Measurements from ENCODE around the gene SEPTIN6.

Gene SEPTIN6

DNA sequence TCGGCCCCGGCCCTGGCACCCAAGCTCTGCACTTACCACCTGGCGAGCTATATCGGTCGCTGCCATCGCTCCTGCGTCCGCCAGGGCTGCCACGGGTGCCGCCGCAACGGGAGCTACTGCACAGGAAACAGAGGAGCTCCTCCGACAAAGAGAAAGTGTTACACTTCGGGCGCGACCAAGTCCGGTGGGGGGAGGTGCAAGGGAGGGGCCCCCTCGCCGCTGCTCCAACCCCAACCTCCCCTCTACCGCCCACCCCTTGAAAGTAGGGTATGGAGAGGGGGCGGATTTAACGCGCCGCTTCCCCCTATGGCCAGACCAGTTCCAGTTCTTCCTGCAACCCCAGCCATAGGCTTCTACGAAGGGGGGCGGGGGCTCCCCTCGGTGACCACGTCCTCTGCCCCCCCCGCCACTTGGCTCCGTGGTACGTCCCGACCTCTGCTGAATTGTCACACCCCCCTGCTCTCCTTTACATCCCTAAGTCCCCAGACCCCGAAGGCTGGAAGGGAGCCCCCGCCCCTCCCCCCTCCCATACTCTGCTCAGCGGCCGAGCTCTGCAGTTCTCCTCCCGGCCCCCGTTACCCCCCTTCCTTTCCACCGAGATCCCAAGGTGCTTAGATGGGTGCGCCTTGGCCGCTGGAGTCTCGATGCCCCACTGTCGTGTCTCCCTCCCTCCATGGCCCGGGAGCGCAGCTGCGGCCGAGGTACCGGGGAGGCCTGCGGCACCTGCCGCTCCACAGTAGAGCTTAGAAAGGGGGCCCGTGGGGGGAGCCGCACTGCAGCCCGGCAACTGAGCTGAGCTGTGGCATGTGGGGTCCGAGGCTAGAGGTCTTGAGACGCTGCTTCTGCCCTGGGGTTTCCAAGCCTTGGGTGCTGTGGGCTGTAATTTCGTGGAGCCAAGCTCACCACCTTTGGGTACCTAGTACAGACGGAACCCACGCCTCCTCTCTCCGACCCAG, at the start of gene SEPTIN6:
SEPTIN6 (minus strand) TSS at position 129 of the 956 bp plus-strand sequence; CDS start at position 66, 63 bp downstream.
- DNase-seq, result peak; percentile 87

DNA sequence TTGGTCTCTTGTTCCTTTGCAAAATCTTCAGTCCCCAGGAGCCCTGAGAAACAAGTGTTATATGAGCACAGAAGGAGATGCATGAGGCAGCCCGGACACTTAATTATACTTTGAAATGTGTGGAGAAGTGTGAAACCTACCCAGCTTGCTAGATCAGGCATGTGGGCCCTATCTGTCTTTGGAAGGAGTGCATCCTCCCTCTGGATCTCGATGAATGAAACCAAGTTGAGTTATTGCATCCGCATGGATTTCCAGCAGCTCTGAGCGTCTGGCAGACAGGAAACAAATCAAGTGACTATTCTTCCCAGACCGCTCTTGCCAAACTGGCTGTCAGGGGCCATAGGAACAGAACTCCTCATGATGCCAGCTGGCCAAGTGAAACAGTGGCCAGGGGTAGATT, 45.8 kb upstream of the SEPTIN6 start:
- no peak for DNase-seq

DNA sequence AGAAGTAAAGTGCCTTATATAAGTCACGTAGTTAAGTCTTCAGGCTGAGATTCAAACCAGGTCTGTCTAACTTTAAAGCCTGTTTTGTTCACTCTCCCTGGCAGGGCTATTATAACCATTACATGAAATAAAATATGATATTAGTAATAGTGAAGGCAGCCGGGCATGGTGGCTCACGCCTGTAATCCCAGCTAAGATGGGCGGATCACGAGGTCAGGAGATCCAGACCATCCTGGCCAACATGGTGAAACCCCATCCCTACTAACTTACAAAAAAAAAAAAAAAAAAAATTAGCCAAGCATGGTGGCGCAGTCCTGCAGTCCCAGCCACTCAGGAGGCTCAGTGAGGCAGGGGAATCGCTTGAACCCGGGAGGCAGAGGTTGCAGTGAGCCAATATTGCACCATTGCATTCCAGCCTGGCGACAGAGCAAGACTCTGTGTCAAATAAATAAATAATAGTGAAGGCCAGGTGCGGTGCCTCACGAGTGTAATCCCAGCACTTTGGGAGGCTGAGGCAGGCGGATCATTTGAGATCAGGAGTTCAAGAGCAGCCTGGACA, 43.3 kb upstream of the SEPTIN6 start:
- no peak for DNase-seq

DNA sequence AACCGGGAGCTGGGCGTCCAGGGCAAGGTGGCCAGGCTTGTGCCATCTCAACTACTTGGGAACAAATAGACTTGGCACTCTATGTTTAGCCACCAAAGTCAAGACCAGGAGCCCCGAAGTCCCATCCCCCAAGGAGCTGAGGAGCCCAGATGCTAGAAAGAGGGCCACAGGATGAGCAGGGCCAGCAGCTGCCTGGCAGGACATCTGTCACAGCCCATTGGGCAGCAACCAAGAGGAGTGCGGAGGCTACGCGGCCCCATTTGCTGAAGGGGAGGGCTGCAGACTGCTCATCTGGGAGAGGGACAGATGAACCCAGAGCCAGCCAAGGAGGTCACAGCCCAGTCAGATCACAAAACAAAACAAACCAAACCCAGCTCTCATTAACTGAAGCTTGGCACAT, 42.5 kb upstream of the SEPTIN6 start:
- no peak for DNase-seq

DNA sequence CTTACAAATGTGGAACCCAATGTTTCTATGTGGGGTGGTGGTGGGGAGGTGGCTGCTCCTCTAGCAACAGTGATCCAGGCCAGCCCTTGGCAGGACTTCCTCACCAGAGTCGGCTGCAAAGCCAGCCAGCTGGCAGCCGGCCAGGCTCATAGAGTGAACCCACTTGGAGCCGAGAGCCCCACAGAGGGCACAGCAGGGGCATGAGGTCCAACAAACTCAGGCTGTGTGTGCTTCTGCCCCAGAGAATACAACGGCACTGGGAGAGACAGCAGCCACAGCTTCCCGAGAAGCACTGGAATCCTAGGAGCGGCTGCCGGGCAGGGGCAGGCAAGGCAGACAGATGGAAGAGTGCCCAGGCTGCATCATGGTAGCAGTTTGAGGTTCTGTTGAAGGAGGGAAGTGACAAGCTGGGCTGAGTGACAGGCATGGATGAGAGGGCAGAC, 42.0 kb upstream of the SEPTIN6 start:
- no peak for DNase-seq

DNA sequence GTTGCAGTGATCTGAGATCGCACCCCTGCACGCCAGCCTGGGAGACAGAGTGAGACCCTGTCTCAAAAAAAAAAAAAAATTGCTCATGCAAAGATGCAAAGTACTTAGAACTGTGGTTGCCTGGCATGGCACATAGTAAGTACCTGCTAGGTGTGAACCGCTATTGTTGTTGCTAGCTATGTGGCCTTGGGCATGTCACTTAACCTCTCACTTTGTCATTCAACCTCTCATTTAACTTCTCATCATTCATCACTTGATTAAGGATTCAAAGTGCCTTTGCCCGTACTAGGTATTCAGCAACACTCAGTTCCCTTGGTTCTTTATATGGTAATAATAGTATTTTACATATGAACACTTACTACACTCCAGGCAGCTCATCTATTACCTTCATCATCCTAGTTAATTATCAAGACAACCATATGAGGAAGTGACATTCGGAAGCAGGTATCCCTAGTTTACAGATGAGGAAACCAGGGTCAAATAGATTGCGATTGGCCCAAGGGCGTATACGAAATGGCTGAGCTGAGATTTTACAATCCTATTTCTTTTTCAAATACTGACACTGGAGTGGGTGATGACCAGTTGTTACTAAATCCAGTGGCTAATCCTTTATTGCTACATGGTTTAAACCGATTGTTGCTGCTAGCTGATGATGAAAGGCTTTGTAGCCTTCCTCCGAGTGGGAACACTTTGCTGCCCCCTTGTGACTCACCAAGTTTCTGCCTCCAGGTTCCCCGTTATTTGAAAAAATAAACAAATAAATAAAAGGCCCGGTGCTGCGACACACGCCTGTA, 36.6 kb upstream of the SEPTIN6 start:
- DNase-seq, result peak; percentile 80

DNA sequence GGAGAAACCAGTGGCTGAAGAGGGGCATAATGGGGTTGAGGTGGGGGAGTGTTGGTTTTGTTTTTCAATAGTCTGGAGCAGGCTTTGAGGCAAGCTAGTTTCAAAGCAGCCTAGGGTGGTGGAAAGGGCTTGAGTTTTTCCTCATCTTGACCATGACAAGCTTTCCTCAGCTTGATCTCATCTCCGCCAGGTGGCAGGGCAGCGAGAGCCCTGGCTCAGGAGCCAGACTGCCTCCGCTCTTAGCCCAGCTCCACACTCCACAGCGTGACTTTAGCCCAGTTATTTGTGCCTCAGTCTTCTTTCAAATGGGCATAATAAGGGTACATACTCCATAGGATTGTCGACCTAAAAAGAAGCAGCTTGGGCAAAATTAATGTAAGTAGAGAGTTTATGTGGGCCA, 35.5 kb upstream of the SEPTIN6 start:
- peak; percentile 47 for DNase-seq

DNA sequence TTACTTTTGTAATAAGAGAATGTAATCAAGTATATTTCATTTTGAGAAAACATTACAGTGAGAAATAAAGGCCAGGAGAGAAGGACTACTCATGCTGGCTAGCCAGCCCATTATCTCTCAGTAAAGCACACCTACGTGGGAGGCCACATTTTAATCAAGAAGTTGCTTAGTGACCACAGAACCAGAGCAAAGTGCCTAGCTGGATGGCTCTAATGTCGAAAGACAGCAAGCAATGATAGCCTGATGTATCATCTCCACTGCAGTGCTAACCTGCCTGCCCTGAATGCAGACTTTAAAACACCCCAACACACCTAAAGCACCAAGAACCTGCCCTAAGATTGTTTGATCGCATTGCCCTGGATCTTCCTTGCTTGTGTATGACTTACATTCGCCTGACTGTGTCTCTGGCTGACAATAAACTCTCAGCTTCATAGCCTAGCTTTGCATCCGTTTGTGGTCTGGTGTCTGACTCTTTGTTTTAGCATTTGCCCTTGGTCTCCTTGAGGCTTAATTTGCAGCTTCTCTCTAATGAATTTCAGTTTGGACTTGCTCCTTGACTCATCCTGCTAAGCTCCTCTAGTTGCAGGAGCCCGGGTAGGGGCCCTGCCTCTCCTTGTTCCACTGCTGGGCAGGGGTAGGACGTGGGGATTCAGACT, 34.1 kb upstream of the SEPTIN6 start:
- DNase-seq, result peak; percentile 5

DNA sequence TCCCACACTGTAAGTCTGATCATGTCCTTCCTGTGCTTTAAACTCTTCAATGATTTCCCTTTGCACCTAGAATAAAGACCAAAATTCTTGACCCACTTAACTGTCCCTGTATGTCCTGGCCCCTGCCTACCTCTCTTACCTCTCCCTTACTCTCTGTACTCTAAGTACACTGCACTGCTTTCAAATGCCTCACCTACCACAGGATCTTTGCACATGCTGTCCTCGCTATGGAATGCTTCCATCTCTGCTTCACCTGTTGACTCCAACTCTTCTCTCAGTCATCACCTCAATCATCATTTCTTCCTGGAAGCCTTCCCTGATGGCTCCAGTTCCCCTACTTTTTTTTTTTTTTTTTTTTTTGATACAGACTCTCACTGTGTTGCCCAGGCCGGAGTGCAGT, 29.0 kb upstream of the SEPTIN6 start:
- no peak for DNase-seq

DNA sequence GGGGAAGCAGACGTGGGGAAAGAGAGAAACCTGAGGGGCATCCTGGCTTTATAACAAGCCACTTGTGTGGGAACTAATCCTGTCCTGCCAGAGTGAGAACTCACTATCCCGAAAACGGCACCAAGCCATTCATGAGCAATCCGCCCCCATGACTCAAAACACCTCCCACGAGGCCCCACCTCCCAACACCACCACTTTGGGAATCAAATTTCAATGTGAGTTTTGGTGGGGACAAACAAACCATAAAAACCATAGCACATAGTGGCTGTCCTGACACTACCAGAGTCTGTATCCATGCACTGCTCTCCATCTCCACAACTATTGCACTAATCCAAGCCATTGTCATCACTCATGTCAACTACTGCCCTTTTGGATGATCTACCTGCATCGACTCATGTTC, 28.5 kb upstream of the SEPTIN6 start:
- DNase-seq, result no peak

DNA sequence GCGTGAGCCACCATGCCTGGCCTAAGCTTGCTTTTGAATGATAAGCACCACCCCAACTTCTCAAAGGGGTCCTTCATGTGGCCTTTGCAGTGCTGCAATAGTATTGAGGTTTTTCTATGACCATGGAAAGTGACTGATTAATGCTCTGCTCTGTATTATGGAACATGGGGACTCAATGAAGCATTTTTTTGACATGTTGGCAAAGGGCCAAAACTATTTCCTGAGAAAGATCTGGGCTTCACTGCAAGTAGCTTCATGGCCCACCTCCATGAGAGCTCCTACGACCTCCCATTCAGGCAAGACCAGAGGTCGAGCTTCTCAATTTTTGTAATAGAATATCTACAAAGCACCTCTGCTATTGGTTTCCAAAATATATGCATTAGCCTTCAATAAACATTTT, 16.7 kb upstream of the SEPTIN6 start:
- no peak for DNase-seq

DNA sequence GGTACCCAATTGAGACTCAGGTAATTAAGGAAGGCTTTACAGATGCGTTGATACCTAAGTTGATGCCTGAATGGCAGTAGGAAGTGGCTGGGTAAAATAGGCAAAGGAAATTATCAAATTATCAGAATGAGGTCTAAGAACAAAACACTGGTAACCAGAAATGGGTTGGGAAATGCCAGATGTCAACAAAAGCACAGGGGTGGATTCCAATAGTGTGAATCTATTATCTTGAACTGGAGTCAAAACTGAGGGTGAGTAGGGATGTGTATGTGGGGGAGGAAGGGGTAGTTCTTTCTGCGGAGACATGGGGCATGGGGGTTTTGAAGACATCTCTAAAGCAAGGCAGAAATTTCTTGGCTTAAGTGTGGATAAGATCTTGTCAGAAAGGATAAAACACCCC, 16.0 kb upstream of the SEPTIN6 start:
- DNase-seq, result no peak

DNA sequence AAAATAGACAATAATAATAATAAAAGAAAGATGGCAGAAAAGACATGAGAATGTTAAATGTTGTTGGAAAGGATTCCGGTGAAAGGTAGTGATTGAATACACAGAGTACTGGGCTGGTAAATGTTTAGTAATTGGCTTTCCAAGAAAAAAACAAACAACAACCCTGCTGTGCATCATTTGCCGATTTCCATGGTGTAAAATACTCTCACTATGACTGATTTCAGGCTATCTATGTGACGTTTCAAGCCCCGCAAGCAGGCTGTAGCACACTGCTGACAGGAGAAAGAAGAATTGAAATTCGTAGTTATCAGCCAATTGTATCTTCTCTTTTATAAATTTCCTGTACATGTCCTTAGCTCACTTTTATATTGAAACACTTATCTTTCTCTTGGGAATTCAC, 13.6 kb upstream of the SEPTIN6 start:
- no peak for DNase-seq

DNA sequence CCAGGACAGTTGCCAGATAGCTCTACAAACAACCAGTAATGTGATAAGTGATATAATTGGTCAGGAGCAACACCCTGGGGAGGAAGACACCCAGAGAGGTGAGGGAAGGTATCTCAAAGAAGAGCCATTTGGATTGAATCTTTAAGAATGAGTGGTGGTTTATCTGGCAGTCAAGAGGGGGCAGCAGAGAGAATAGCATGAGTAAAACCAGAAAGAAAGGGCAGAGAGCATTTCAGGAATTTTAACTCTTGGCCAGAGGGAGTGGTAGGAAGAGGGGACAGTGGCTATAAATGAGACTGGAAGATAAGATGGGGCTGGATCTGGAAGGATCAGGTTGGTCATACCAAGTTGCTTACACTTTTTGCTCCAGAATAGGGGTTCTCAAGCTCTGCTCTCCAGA, 5.9 kb upstream of the SEPTIN6 start:
- DNase-seq, result peak; percentile 74

DNA sequence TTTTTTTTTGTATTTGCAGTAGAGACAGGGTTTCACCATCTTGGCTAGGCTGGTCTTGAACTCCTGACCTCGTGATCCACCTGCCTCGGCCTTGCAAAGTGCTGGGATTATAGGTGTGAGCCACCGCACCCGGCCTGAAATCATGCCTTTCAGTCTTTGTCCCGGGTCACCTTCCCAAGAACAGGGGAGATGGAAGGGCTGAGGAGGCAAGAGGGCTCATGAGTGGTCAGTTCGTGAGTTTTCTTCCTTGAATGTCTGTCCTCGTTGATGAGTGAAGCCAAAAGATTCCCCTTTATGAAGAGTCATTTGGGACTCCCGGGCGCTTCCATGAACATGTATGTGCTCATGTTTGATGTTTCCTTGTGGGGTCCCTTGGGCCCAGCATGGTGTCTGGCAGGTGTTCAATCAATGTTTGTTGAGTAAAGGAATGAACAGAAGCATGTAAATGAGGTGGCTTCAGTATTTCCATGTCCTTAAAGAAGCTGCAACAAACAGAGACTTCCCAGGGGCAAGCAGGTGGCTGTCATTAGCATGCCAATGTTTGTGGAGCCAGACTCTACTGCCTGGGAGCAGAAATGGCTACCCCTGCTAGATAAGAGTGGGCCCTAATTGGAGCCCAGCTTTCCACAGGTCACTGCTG, 3.4 kb upstream of the SEPTIN6 start:
- DNase-seq, result no peak

DNA sequence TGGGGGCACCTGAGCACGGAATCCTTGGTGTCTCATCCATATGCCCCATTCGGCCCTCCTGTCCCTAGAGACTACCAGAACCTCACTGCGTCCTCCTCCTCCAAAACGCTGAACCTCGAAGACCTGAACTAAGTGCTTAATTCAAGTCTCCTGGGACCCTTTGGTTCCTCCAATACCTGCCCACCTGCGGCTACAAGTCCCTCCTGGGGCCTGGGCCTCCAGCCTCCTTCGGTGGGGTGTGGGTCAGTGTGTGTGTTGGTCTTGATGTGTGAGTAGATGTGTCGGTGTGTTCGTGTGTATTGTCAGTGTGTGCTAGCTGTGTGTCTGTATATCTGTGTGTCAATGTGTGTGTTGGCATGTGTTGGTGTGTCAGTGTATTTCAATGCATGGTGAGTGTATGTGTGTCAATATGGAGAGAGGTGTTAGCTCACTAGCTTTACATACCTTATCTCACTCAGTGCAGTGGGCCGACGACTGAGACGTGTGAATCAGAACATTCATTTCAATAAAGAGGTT, 2.6 kb upstream of the SEPTIN6 start:
- DNase-seq, result no peak

DNA sequence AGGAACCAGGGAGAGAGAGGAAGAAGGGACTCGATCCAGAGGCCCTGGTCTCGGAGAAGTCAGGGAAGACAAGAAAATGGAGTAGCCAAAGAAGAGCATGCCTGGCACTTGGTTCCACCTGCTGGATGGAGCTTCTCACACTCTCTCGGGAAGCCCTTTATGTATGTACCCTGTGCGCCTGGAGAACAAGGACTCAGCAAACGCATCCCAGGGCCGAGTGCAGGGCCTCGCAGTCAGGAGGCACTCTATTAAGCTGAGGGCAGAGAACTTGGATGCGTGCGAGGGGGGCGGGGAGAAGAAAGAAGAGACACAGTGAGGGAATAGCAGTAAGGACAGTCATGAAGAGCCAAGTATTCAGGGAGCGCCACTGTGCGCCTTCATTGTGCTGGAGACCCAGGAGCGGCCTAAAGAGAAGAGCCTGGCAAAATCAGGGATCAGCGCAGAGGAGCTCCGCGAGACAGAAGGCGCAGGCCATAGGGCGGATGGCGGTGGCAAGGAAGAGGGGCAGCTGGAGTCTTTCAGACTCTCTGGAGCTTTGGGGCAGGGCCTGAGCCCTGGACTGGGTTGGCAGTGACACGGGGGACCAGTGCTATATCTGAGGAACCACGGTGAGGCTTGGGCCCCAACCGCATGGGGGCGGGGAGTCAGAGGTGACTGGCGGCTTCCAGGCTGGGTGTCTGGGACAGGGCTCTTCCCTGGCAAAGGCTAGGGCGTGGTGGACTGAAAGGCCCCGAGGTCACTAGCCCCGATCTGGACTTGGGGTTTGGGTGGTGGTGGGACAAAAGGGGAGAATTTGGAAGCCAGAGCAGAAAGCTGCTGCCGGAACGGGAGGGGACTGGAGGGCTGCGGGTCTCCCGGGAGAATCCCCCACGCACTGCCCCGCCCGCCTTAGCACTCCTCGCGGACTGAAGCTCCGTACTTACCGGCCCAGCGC, 1.9 kb upstream of the SEPTIN6 start:
- DNase-seq, result peak; percentile 38

DNA sequence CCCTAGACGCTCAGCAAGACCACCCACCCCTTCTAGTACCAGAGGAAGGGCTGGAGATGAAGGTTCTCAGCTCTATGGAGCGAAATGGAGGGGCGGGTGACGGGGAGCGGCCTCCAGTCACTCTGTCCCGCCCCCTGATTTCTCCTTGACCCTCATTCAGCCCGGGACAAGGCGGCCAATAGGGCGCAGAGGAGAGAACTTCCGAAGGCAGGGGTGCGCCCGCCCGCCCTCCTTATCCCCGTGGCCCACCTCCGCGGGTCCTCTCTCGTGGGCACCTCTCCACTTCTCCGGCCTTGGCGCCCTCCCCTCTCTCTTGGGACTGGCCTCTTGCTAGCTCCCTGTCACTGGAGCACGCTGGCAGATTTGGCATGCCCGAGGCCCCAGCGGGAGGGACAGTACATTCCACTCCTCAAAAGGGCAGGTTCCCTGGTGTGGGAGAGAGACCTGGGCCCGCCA, 1.1 kb upstream of the SEPTIN6 start:
- no peak for DNase-seq

DNA sequence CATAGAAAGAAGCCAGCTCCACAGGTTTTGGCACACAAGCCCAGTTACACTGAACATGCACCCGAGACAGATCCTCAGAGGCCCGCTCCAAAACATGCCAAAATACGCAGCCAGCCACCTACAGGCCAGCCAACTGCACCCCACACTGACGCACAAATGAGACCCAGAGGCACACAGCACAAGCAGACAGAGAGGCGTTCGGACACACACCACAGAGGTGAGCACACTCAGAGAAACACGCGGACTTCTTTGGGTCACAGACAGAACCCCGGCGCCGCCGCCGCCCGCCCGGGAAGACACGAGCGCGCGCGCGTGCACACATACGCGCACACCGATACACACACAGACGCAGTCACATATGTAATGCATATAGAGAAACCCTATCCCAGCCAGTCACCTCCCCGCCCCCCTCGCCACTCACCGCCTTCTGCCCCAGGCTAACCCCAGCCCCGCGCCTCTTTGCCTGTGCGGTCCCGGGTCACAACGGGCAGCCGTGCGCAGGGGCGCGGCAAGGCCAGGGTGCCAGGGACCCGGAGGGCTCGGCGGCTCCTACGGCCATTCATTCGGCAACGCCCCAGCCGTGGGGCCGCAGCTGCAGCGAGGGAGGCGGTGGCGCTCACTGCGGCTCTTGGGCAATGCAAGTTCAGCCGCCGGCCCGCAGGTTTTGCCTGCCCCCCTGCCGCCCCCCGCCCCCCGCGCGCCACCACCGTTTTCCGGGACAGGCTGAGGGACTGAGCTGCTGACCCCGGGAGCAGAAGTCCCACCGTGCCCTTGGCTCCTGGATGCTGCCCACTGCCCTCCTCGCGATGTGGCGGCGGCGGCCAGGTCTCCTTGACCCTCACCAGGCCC, 553 bp downstream of the SEPTIN6 start:
- peak; percentile 64 for DNase-seq
